Mucosa of stomach (tissue), 1 donor: ENCODE data around the gene COP1.

Experiments
- H3K27me3 ChIP-seq: one replicate; pipeline ENCODE4 v1.7.0; 2013; ENCODE audit warnings: mild to moderate bottlenecking, low read length; ENCODE audit not compliant: control insufficient read depth, insufficient read depth
- H3K36me3 ChIP-seq: one replicate; pipeline ENCODE4 v1.7.0; 2013; ENCODE audit warnings: low read length; ENCODE audit not compliant: control insufficient read depth, insufficient read depth
- H3K4me1 ChIP-seq: one replicate; pipeline ENCODE4 v1.7.0; 2013; ENCODE audit warnings: mild to moderate bottlenecking, low read length; ENCODE audit not compliant: control insufficient read depth, insufficient read depth
- H3K4me3 ChIP-seq: one replicate; pipeline ENCODE4 v1.7.0; 2013; ENCODE audit warnings: low read length
- H3K9ac ChIP-seq: one replicate; pipeline ENCODE4 v1.7.0; 2013; ENCODE audit warnings: mild to moderate bottlenecking, low read length, moderate library complexity
- H3K9me3 ChIP-seq: one replicate; pipeline ENCODE4 v1.7.0; 2013; ENCODE audit warnings: mild to moderate bottlenecking, low read length, moderate library complexity; ENCODE audit not compliant: control insufficient read depth
- donor health status: Pancreatic carcinoma.

Gene COP1

DNA sequence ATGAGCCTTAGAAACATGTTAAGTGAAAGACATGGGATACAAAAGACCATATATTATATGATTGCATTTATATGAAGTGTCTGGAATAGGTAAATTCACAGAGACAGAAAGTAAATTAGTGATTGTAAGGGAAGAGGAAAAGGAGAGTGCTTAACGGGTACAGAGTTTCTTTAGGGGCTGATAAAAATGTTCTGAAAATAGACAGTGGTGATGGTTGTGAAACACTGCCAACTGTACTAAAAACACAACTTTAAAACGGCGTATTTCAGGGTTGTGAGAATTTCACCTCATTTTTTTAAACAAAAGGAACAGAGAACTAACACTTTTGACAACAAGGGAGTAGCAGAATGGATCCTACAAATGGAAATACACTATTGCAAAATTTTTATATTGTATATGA, 13.4 kb downstream of the COP1 start:
- no peak overlapping the region for H3K9ac ChIP-seq
- H3K27me3 ChIP-seq = no peaks in the 10 kb centered on the region
- H3K36me3 ChIP-seq = no peaks in the 10 kb centered on the region
- H3K4me1 ChIP-seq = no peaks in the 10 kb centered on the region
- H3K9me3 ChIP-seq = no peaks in the 10 kb centered on the region
- H3K4me3 ChIP-seq = no peak overlapping the region

DNA sequence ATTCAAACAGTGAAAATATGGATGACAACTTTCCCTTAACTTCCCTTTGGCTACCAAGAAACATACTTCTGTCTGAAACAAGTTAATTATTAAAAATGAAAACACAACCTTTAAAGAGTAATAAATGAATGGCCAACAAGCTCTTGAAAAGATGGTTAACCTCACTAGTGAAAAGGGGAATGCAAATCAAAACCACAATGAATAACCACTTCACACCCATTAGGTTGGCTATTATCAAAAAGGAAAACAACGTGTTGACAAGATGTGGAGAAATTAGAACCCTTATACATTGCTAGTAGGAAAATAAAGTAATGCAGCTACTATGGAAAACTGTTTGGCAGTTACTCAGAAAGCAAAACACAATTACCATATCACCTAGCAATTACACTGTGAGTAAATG, 14.1 kb downstream of the COP1 start:
- no peaks in the 10 kb centered on the region for H3K27me3 ChIP-seq
- H3K36me3 ChIP-seq = no peaks in the 10 kb centered on the region
- H3K9ac ChIP-seq = no peak overlapping the region
- no peaks in the 10 kb centered on the region for H3K4me1 ChIP-seq
- no peaks in the 10 kb centered on the region for H3K9me3 ChIP-seq
- H3K4me3 ChIP-seq = no peak overlapping the region

DNA sequence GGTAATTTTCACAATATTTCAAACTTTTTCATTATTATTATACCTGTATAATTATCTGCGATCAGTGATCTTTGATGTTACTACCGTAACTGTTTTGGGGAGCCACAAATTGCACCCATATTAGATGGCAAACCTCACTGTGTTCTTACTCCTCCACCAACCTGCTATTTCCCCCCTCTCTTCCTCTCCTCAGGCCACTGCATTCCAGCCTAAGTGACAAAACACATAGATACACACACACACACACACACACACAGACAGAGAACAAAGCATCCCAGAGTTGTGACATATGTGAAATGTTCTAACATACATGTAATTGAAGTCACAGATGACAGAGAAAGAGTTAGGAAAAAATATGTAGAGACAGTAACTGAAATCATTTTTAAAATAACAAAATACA, 18.5 kb downstream of the COP1 start:
- no peaks in the 10 kb centered on the region for H3K4me1 ChIP-seq
- no peaks in the 10 kb centered on the region for H3K27me3 ChIP-seq
- H3K9me3 ChIP-seq = no peaks in the 10 kb centered on the region
- H3K9ac ChIP-seq = no peak overlapping the region
- no peaks in the 10 kb centered on the region for H3K36me3 ChIP-seq
- no peak overlapping the region for H3K4me3 ChIP-seq

DNA sequence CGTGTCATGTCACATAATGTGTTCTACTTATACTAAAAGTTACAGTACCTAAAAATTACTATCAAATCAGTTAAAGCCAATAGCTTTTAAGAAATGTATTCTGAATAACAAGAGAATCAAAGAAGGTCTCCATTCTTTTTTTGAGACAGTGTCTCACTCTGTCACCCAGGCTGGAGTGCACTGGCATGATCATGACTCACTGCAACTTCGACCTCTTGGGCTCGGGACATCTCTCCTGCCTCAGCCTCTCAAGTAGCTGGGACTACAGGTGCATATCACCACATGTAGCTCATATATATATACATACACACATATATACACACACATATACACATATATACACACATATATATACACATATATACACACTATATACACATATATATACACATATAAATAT, 20.1 kb downstream of the COP1 start:
- H3K36me3 ChIP-seq = no peaks in the 10 kb centered on the region
- H3K9ac ChIP-seq = no peak overlapping the region
- H3K9me3 ChIP-seq = no peaks in the 10 kb centered on the region
- H3K4me3 ChIP-seq = no peak overlapping the region
- H3K4me1 ChIP-seq = no peaks in the 10 kb centered on the region
- H3K27me3 ChIP-seq = no peaks in the 10 kb centered on the region

DNA sequence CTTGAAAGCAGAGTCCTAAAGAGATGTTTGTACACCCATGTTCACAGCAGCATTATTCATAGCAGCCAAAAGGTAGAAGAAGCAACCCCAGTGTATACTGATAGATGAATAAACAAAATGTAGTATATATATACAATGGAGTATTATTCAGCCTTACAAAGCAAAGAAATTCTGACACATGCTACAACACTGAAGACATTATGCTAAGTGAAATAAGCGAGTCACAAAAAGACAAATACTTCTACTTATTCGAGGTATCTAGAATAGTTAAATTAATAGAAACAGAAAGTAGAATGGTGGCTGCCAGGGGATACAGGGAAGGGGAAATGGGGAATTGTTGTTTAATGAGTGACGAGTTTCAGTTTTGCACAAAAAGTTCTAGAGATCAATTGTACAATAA, 23.5 kb downstream of the COP1 start:
- Histone ChIP-seq H3K9me3 (no peaks in the 10 kb centered on the region), H3K4me3 (no peak overlapping the region), H3K27me3 (no peaks in the 10 kb centered on the region), H3K36me3 (no peaks in the 10 kb centered on the region), H3K4me1 (no peaks in the 10 kb centered on the region), H3K9ac (no peak overlapping the region)

DNA sequence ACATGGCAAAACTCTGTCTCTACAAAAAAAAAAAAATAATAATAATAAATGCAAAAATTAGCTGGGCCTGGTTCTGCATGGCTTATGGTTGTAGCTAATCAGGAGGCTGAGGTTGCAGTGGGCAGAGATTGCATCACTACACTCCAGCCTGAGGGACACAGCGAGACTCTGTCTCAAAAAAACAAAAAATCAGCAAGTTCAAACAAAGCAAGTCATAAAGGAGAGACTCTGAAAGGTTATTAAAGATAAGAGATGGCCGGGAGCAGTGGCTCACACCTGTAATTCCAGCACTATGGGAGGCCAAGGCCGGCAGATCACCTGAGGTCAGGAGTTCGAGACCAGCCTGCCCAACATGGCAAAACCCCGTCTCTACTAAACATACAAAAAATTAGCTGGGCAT, 28.8 kb downstream of the COP1 start:
- H3K9me3 ChIP-seq = no peaks in the 10 kb centered on the region
- no peaks in the 10 kb centered on the region for H3K4me1 ChIP-seq
- H3K4me3 ChIP-seq = no peak overlapping the region
- no peaks in the 10 kb centered on the region for H3K27me3 ChIP-seq
- no peaks in the 10 kb centered on the region for H3K36me3 ChIP-seq
- H3K9ac ChIP-seq = no peak overlapping the region

DNA sequence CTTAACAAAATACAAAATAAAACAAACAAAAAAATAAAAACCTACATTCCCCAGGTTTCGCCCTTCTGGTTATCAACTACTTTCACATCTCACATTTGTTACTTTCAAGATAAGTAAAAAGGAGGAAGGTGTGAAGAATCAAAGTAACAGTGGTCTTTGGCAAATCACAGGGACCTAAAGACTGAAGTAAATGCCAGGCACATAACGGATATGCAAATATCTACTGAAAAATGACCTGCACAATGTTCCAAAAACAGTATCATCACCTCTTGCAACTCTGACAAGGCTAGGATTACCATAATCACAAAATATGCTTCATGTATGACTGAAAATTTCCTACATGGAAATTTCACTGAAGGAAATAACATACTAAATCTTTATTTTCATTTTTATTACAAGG, 29.3 kb downstream of the COP1 start:
- Histone ChIP-seq H3K9me3 (no peaks in the 10 kb centered on the region), H3K9ac (no peak overlapping the region), H3K36me3 (no peaks in the 10 kb centered on the region), H3K27me3 (no peaks in the 10 kb centered on the region), H3K4me3 (no peak overlapping the region), H3K4me1 (no peaks in the 10 kb centered on the region)

DNA sequence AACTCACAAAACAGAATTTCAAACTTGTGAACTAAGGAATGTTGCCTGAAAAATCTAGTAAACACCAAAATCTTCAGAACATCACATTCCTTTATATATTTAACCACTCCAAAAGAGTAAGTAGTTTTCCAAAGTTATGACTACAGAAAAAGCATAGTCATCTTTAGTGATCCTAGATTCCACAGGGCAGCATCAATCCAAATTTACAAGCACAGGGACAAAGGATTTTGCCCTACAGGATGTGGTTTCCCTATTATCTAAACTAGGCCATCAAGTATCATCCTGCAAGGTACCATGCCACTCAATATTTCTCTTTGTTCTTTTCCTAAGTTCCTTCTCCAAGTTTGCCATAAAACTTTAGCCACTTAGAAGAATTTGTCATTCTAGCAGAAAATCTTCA, 33.0 kb downstream of the COP1 start:
- no peaks in the 10 kb centered on the region for H3K4me1 ChIP-seq
- no peaks in the 10 kb centered on the region for H3K36me3 ChIP-seq
- H3K9ac ChIP-seq = no peak overlapping the region
- no peak overlapping the region for H3K4me3 ChIP-seq
- H3K27me3 ChIP-seq = no peaks in the 10 kb centered on the region
- no peaks in the 10 kb centered on the region for H3K9me3 ChIP-seq

DNA sequence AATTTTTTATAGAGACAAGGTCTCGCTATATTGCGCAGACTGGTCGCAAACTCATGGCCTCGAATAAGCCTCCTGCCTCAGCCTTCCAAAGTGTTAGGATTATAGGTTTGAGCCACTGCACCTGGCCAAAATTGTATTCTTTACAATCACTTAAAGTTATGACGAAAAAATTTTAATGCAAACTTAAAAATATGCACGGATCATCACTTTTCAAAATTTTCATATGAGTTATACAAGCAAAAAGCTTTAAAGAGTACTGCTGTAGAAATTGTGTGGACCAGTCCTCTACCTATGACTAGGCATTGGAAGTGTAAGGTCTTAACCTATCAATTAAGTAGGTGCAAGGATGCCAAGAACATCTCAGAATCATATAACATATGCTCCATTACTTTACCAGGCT, 34.9 kb downstream of the COP1 start:
- Histone ChIP-seq H3K4me3 (no peak overlapping the region), H3K9ac (no peak overlapping the region), H3K9me3 (no peaks in the 10 kb centered on the region), H3K27me3 (no peaks in the 10 kb centered on the region), H3K36me3 (no peaks in the 10 kb centered on the region), H3K4me1 (no peaks in the 10 kb centered on the region)

DNA sequence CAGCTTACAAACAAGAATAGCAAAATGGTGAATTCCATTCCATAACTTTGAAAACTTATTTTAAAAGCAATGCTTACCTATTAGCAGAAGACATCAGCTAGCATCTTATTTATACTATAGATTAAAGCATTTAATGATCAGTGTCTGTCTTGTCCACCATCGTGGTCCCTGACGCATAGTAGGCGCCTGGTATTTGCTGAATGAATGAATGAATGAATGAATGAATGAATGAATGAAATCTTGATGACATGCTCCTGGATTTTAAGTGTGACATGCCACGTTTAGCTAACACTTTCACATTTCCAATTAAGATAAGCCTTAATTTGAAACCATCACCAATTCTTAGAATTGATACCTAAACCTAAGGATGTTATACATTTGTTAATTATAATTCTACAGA, 39.9 kb downstream of the COP1 start:
- H3K36me3 ChIP-seq = no peaks in the 10 kb centered on the region
- no peaks in the 10 kb centered on the region for H3K9me3 ChIP-seq
- H3K4me3 ChIP-seq = no peak overlapping the region
- H3K4me1 ChIP-seq = no peaks in the 10 kb centered on the region
- H3K27me3 ChIP-seq = no peaks in the 10 kb centered on the region
- no peak overlapping the region for H3K9ac ChIP-seq

DNA sequence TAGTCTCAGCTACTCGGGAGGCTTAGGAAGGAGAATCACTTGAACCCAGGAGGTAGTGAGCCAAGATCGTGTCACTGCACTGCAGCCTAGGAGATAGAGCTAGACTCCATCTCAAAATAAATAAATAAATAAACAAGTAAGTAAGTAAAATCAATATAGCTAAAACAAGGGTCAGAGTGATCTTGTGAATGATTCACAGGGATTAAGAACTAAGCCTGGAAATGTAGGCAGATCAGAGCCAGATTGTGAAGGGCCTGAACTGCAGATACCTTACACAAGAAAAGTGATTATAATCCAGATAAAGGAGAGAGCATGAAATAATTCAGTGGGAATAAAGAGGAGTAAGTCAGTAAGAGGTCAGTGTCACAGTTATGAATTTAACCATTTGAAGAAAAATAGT, 41.5 kb downstream of the COP1 start:
- Histone ChIP-seq H3K36me3 (no peaks in the 10 kb centered on the region), H3K4me3 (no peak overlapping the region), H3K9ac (no peak overlapping the region), H3K27me3 (no peaks in the 10 kb centered on the region), H3K9me3 (no peaks in the 10 kb centered on the region), H3K4me1 (no peaks in the 10 kb centered on the region)

DNA sequence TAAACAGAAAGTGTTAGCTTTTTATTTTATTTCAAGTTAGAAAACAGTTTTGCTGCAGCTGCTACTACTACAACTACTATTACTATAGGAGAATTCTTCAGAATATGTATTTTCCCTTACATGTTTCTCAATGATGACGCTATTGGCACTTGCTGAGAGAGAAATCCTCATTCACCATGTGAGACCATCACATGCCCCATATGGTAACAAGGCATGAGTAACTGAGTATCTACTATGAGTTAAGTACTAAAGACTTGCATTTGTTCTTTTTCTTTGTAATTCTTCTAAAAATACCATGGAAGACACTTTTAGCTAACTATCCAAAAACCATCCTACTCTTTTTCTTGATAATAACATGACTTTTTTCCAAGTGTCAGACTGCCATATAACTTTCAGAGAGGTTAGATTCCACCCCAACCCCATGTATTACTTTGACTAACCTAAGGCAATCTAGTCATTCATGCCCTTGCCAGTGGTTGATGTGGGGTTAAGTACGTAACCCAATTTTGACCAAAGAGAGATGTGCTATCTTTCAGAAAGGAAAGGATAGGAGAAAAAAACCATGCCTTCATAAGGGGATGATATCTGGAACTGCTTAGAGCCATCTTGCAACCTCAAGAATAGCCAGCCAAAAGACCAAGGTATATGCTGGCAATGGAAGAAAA, 42.9 kb downstream of the COP1 start:
- no peak overlapping the region for H3K4me3 ChIP-seq
- no peaks in the 10 kb centered on the region for H3K9me3 ChIP-seq
- no peaks in the 10 kb centered on the region for H3K27me3 ChIP-seq
- H3K4me1 ChIP-seq = no peaks in the 10 kb centered on the region
- H3K9ac ChIP-seq = no peak overlapping the region
- no peaks in the 10 kb centered on the region for H3K36me3 ChIP-seq

DNA sequence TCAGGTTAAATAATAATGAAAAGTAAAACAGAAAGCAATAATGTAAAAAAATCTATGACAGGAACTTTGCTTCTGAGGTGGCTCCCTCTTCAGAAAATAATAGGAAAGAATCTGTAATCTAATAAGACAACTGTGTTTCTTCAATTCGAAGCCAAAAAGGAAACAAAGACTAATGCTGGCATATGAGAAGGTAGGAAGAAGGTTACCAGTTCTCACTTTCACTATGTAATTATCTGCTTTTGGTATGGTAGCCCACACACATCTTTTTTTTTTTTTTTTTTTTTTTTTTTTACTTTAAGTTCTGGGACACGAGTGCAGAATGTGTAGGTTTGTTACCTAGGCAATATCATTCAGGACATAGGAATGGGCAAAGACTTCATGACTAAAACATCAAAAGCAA, 47.1 kb downstream of the COP1 start:
- H3K9me3 ChIP-seq = peaks cover 5% of the 10 kb centered on the region
- no peaks in the 10 kb centered on the region for H3K4me1 ChIP-seq
- no peak overlapping the region for H3K4me3 ChIP-seq
- H3K9ac ChIP-seq = no peak overlapping the region
- H3K27me3 ChIP-seq = no peaks in the 10 kb centered on the region
- H3K36me3 ChIP-seq = no peaks in the 10 kb centered on the region
